Vagina (tissue), 2 donors: ENCODE data around the gene MYO1D. TPM values are rescaled to one million over a fixed set of nuclear protein-coding genes. Genes with fewer than 3 reads are reported as not detected.

ENCODE experiments used
- DNase-seq, 2 donors: peaks; one replicate each; pipeline ENCODE4 v3.0.0-alpha.2; 2017; ENCODE audit errors: extremely low spot score in 2 of 2
- H3K27ac ChIP-seq: fragments of 200-600 bp; sonication (generic); one replicate; pipeline ENCODE4 v1.5.1; 2019
- H3K27me3 ChIP-seq: fragments of 200-600 bp; sonication (generic); one replicate; pipeline ENCODE4 v1.5.1; 2019
- H3K36me3 ChIP-seq, 2 donors: fragments of 200-600 bp; sonication (generic); one replicate each; pipeline ENCODE4 v1.5.1; 2017 to 2019
- H3K4me1 ChIP-seq: fragments of 200-600 bp; sonication (generic); one replicate; pipeline ENCODE4 v1.5.1; 2019
- H3K4me3 ChIP-seq, 2 donors: fragments of 200-600 bp; sonication (generic); 1 replicate in 1 of 2; 2 replicates in 1 of 2; pipeline ENCODE4 v1.5.1; 2016 to 2019
- H3K9me3 ChIP-seq: fragments of 200-600 bp; sonication (generic); one replicate; pipeline ENCODE4 v1.5.1; 2019
- CTCF ChIP-seq, 3 experiments: fragments of 450-650 bp in 2 of 3; fragments of 200-600 bp in 1 of 3; sonication (generic) in 1 of 3; IDR thresholded peaks; one replicate each; pipeline ENCODE4 v1.5.1; 2017 to 2019; ENCODE audit warnings: antibody characterized with exemption in 3 of 3, mild to moderate bottlenecking in 2 of 3, moderate library complexity in 2 of 3
- POLR2A ChIP-seq, 2 donors: fragments of 450-650 bp; IDR thresholded peaks; one replicate each; pipeline ENCODE4 v1.6.1; 2017; ENCODE audit warnings: antibody characterized with exemption in 2 of 2, mild to moderate bottlenecking in 2 of 2, moderate library complexity in 2 of 2
- POLR2AphosphoS5 ChIP-seq, 2 donors: sonication (generic); formaldehyde crosslinking; IDR thresholded peaks; one replicate each; pipeline ENCODE4 v1.9.0; 2017; ENCODE audit warnings: antibody characterized with exemption in 2 of 2, mild to moderate bottlenecking in 2 of 2, low read depth in 1 of 2; ENCODE audit not compliant: insufficient read depth in 1 of 2
- intact Hi-C: fragments of 100-400 bp; cut with DNase I; formaldehyde crosslinking; loops from one replicate; pipeline ENCODE4 v1.15.1; 2023
- total RNA-seq: library from RNA; depleted of rRNA; stranded (reverse); fragments of >200 nt; gene quantifications from one replicate; pipeline ENCODE4 v1.2.3, GENCODE V29; 2016

Gene MYO1D
- total RNA-seq, 1 donor from 2014 or later: 44.7 TPM

- no peaks in the 10 kb centered on the region for H3K27me3 ChIP-seq
- no peak for DNase-seq
- H3K4me3 ChIP-seq: no peak overlapping the region
- H3K4me1 ChIP-seq: no peaks in the 10 kb centered on the region
- no peak overlapping the region for H3K27ac ChIP-seq
- intact Hi-C loops: no loop called here
- no peaks in the 10 kb centered on the region for H3K9me3 ChIP-seq
- H3K36me3 ChIP-seq: no peaks in the 10 kb centered on the region
- TF ChIP-seq POLR2A (IDR thresholded peaks at IDR 0.05) (no peak), POLR2AphosphoS5 (IDR thresholded peaks at IDR 0.05; ENCODE audit: insufficient read depth in 1 of 2, low read depth in 1 of 2) (no peak), CTCF (IDR thresholded peaks at IDR 0.05) (peak in 1 of 3 experiments; percentile 36)
These were observed 267.8 kb downstream of the MYO1D start for GRCh38 chr17:32609085-32609484.

GRCh38 chr17:32608267-32608666 lies 268.7 kb downstream of the MYO1D start:
- H3K4me1 ChIP-seq: no peaks in the 10 kb centered on the region
- no peak overlapping the region for H3K4me3 ChIP-seq
- intact Hi-C loops: no loop called here
- no peak for DNase-seq
- no peak for TF ChIP-seq POLR2AphosphoS5 (IDR thresholded peaks at IDR 0.05; ENCODE audit: insufficient read depth in 1 of 2, low read depth in 1 of 2)
- no peak for TF ChIP-seq CTCF (IDR thresholded peaks at IDR 0.05)
- TF ChIP-seq POLR2A (IDR thresholded peaks at IDR 0.05): no peak
- no peaks in the 10 kb centered on the region for H3K9me3 ChIP-seq
- H3K27ac ChIP-seq: no peak overlapping the region
- no peaks in the 10 kb centered on the region for H3K27me3 ChIP-seq
- no peaks in the 10 kb centered on the region for H3K36me3 ChIP-seq

- Histone ChIP-seq H3K4me1 (no peaks in the 10 kb centered on the region), H3K4me3 (no peak overlapping the region), H3K9me3 (no peaks in the 10 kb centered on the region), H3K27ac (no peak overlapping the region), H3K36me3 (no peaks in the 10 kb centered on the region), H3K27me3 (no peaks in the 10 kb centered on the region)
- TF ChIP-seq CTCF (IDR thresholded peaks at IDR 0.05) (no peak), POLR2AphosphoS5 (IDR thresholded peaks at IDR 0.05; ENCODE audit: insufficient read depth in 1 of 2, low read depth in 1 of 2) (no peak), POLR2A (IDR thresholded peaks at IDR 0.05) (no peak)
- intact Hi-C loops: no loop called here
- no peak for DNase-seq
These were observed 272.0 kb downstream of the MYO1D start for GRCh38 chr17:32604966-32605365.

GRCh38 chr17:32602396-32602795 lies 274.5 kb downstream of the MYO1D start:
- H3K4me3 ChIP-seq: no peak overlapping the region
- no peak overlapping the region for H3K27ac ChIP-seq
- no peak for TF ChIP-seq POLR2A (IDR thresholded peaks at IDR 0.05)
- no peak for TF ChIP-seq CTCF (IDR thresholded peaks at IDR 0.05)
- TF ChIP-seq POLR2AphosphoS5 (IDR thresholded peaks at IDR 0.05; ENCODE audit: insufficient read depth in 1 of 2, low read depth in 1 of 2): no peak
- DNase-seq: no peak
- H3K27me3 ChIP-seq: no peaks in the 10 kb centered on the region
- no peaks in the 10 kb centered on the region for H3K9me3 ChIP-seq
- intact Hi-C loops: no loop called here
- H3K4me1 ChIP-seq: no peaks in the 10 kb centered on the region
- H3K36me3 ChIP-seq: no peaks in the 10 kb centered on the region

GRCh38 chr17:32601866-32602265 lies 275.1 kb downstream of the MYO1D start:
- H3K4me3 ChIP-seq: no peak overlapping the region
- DNase-seq: no peak
- H3K36me3 ChIP-seq: no peaks in the 10 kb centered on the region
- no peaks in the 10 kb centered on the region for H3K9me3 ChIP-seq
- TF ChIP-seq POLR2A (IDR thresholded peaks at IDR 0.05): no peak
- TF ChIP-seq POLR2AphosphoS5 (IDR thresholded peaks at IDR 0.05; ENCODE audit: insufficient read depth in 1 of 2, low read depth in 1 of 2): no peak
- no peak for TF ChIP-seq CTCF (IDR thresholded peaks at IDR 0.05)
- intact Hi-C loops: no loop called here
- H3K4me1 ChIP-seq: no peaks in the 10 kb centered on the region
- no peak overlapping the region for H3K27ac ChIP-seq
- H3K27me3 ChIP-seq: no peaks in the 10 kb centered on the region
